Measurements from ENCODE around the gene AARS2. TPM values are rescaled to one million over a fixed set of nuclear protein-coding genes. Genes with fewer than 3 reads are reported as not detected.
"Not testable (repeated sequence)": the region's sequence is repeated elsewhere in the genome, so short reads cannot be mapped to it uniquely, and the experiment has no call there.

AARS2 gene
- total and polyA plus RNA-seq, 2 donors (not counting 1 experiment from before 2014, with no cell fraction given) = 3.4 to 24.3 TPM

DNA sequence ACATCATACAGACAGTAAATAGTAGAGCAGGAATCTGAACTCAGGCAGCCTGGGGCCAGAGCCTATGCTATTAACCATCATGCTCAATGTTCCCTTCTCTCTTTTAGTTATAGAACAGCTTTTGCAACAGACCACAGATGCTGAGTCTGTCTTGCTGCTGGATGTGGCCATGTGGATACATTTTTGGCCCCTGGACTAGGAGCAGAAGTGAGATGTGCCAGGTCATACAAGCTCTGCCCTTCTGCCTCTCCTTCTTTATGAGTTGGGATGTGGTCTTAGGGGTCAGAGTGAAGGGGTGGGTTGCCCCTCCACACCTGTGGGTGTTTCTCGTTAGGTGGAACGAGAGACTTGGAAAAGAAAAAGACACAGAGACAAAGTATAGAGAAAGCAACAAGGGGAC, 14.6 kb upstream of the AARS2 start:
- H3K4me2 ChIP-seq (ENCODE audit: extremely low read depth, insufficient read depth, low read length) = no peak overlapping the region
- H3K27me3 ChIP-seq (ENCODE audit: control insufficient read depth, insufficient read depth, low read length) = peaks cover 17% of the 10 kb centered on the region

DNA sequence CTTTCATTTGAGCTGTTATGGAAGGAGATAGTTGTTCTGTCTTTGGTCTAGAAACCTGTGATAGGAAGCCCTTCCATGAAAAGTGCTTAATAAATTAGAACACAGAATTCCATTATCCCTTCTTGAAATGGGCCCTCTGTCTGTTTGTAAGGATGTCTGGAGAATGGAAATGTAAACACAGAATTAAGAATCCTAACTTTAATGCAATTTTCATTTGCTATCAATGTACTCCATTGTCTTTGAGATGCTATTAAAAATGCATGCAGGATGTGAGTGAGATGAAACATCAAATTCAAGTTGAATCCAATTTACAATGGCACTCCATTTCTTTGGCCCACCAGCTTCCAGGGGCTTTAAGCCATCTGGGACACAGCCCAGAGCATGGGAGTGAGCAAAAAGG, 13.9 kb upstream of the AARS2 start:
- no peak for DNase-seq (ENCODE audit: low read depth in 2 of 2)
- Histone ChIP-seq H3K79me2 (ENCODE audit: control insufficient read depth, insufficient read depth, low read length) (no peaks in the 10 kb centered on the region), H3K27me3 (ENCODE audit: control insufficient read depth, insufficient read depth, low read length) (peaks cover 17% of the 10 kb centered on the region), H3K9ac (ENCODE audit: insufficient read depth, low read length) (no peak overlapping the region), H2AFZ (ENCODE audit: low read length) (no peak overlapping the region), H3K27ac (ENCODE audit: insufficient read depth, low read length) (no peak overlapping the region), H3K9me3 (ENCODE audit: control insufficient read depth, insufficient read depth, low read depth, low read length) (no peaks in the 10 kb centered on the region), H3K4me3 (replicated peaks in 1 of 4; ENCODE audit: control extremely low read depth in 1 of 4, insufficient read depth in 1 of 4, low read depth in 3 of 4, low read length in 4 of 4) (no peak overlapping the region), H3K36me3 (ENCODE audit: control insufficient read depth, insufficient read depth, low read length) (no peaks in the 10 kb centered on the region), H4K20me1 (ENCODE audit: control insufficient read depth, extremely low read depth, insufficient read depth, low read length) (no peaks in the 10 kb centered on the region), H3K4me2 (ENCODE audit: extremely low read depth, insufficient read depth, low read length) (no peak overlapping the region), H3K4me1 (ENCODE audit: control insufficient read depth, extremely low read depth, insufficient read depth, low read length) (no peaks in the 10 kb centered on the region)
- TF ChIP-seq EZH2 (IDR thresholded peaks at IDR 0.05; ENCODE audit: low read length, missing control alignments) (no peak), CTCF (conservative IDR thresholded peaks at IDR 0.05 in 1 of 2, IDR thresholded peaks at IDR 0.05 in 1 of 2; ENCODE audit: low read depth in 1 of 2, low read length in 2 of 2) (no peak)

More for the DNA sequence above, 14.6 kb upstream of the AARS2 start:
- H3K4me1 ChIP-seq (ENCODE audit: control insufficient read depth, extremely low read depth, insufficient read depth, low read length) = no peaks in the 10 kb centered on the region
- TF ChIP-seq EZH2 (IDR thresholded peaks at IDR 0.05; ENCODE audit: low read length, missing control alignments) (no peak), CTCF (conservative IDR thresholded peaks at IDR 0.05 in 1 of 2, IDR thresholded peaks at IDR 0.05 in 1 of 2; ENCODE audit: low read depth in 1 of 2, low read length in 2 of 2) (no peak)
- H3K4me3 ChIP-seq (replicated peaks in 1 of 4; ENCODE audit: control extremely low read depth in 1 of 4, insufficient read depth in 1 of 4, low read depth in 3 of 4, low read length in 4 of 4) = no peak overlapping the region
- no peak for DNase-seq (ENCODE audit: low read depth in 2 of 2)
- no peak overlapping the region for H2AFZ ChIP-seq (ENCODE audit: low read length)
- no peaks in the 10 kb centered on the region for H4K20me1 ChIP-seq (ENCODE audit: control insufficient read depth, extremely low read depth, insufficient read depth, low read length)
- no peak overlapping the region for H3K27ac ChIP-seq (ENCODE audit: insufficient read depth, low read length)
- no peaks in the 10 kb centered on the region for H3K79me2 ChIP-seq (ENCODE audit: control insufficient read depth, insufficient read depth, low read length)
- H3K9me3 ChIP-seq (ENCODE audit: control insufficient read depth, insufficient read depth, low read depth, low read length) = no peaks in the 10 kb centered on the region
- no peak overlapping the region for H3K9ac ChIP-seq (ENCODE audit: insufficient read depth, low read length)
- H3K36me3 ChIP-seq (ENCODE audit: control insufficient read depth, insufficient read depth, low read length) = no peaks in the 10 kb centered on the region

- H3K79me2 ChIP-seq (ENCODE audit: control insufficient read depth, insufficient read depth, low read length) = no peaks in the 10 kb centered on the region
- DNase-seq (ENCODE audit: low read depth in 2 of 2) = no peak
- H3K4me3 ChIP-seq (replicated peaks in 1 of 4; ENCODE audit: control extremely low read depth in 1 of 4, insufficient read depth in 1 of 4, low read depth in 3 of 4, low read length in 4 of 4) = no peak overlapping the region
- no peak overlapping the region for H3K27ac ChIP-seq (ENCODE audit: insufficient read depth, low read length)
- H4K20me1 ChIP-seq (ENCODE audit: control insufficient read depth, extremely low read depth, insufficient read depth, low read length) = no peaks in the 10 kb centered on the region
- TF ChIP-seq CTCF (conservative IDR thresholded peaks at IDR 0.05 in 1 of 2, IDR thresholded peaks at IDR 0.05 in 1 of 2; ENCODE audit: low read depth in 1 of 2, low read length in 2 of 2) (no peak), EZH2 (IDR thresholded peaks at IDR 0.05; ENCODE audit: low read length, missing control alignments) (no peak)
- H3K9me3 ChIP-seq (ENCODE audit: control insufficient read depth, insufficient read depth, low read depth, low read length) = no peaks in the 10 kb centered on the region
- H3K4me2 ChIP-seq (ENCODE audit: extremely low read depth, insufficient read depth, low read length) = no peak overlapping the region
- H2AFZ ChIP-seq (ENCODE audit: low read length) = no peak overlapping the region
- no peak overlapping the region for H3K9ac ChIP-seq (ENCODE audit: insufficient read depth, low read length)
- peaks cover 25% of the 10 kb centered on the region for H3K27me3 ChIP-seq (ENCODE audit: control insufficient read depth, insufficient read depth, low read length)
- no peaks in the 10 kb centered on the region for H3K4me1 ChIP-seq (ENCODE audit: control insufficient read depth, extremely low read depth, insufficient read depth, low read length)
- H3K36me3 ChIP-seq (ENCODE audit: control insufficient read depth, insufficient read depth, low read length) = no peaks in the 10 kb centered on the region
Measured at GRCh38 chr6:44321210-44321609, 8.1 kb upstream of the AARS2 start.

GRCh38 chr6:44317136-44317631, 4.0 kb upstream of the AARS2 start:
- H3K4me3 ChIP-seq (replicated peaks in 1 of 4; ENCODE audit: control extremely low read depth in 1 of 4, insufficient read depth in 1 of 4, low read depth in 3 of 4, low read length in 4 of 4); H4K20me1 ChIP-seq (ENCODE audit: control insufficient read depth, extremely low read depth, insufficient read depth, low read length); H3K9me3 ChIP-seq (ENCODE audit: control insufficient read depth, insufficient read depth, low read depth, low read length); H3K79me2 ChIP-seq (ENCODE audit: control insufficient read depth, insufficient read depth, low read length); H3K27ac ChIP-seq (ENCODE audit: insufficient read depth, low read length); DNase-seq (ENCODE audit: low read depth in 2 of 2); H3K9ac ChIP-seq (ENCODE audit: insufficient read depth, low read length); H2AFZ ChIP-seq (ENCODE audit: low read length); H3K36me3 ChIP-seq (ENCODE audit: control insufficient read depth, insufficient read depth, low read length); H3K4me1 ChIP-seq (ENCODE audit: control insufficient read depth, extremely low read depth, insufficient read depth, low read length); H3K4me2 ChIP-seq (ENCODE audit: extremely low read depth, insufficient read depth, low read length): not testable (repeated sequence)
- H3K27me3 ChIP-seq (ENCODE audit: control insufficient read depth, insufficient read depth, low read length) = peaks cover 23% of the 10 kb centered on the region

Measured in fibroblast of lung (primary cell).